Central memory CD4-positive, alpha-beta T cell (primary cell): ENCODE results near the gene FABP1.

Experiments
- DNase-seq: peaks from one replicate; pipeline ENCODE4 v3.0.0; 2022

Gene FABP1

DNA sequence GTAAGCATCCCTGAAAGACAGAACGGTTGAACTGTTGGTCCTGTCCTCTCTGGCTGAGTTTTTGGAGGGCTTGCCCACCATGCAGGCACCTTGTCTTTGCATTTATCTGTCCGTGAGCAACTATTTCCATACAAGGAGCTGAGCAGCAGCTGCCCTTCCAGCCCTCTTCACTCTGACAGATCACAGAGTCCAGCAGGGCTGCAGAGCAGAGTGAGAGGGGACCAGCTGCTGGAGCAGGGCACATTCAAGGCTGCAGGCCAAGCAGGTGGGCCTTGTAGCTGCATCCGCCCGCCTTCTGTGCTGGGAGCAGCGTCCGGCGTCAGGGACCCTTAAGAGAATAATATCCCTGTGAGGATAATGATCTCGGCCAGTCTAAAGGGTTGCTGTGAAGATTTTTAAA, 50.8 kb downstream of the FABP1 start:
- DNase-seq: no peak

DNA sequence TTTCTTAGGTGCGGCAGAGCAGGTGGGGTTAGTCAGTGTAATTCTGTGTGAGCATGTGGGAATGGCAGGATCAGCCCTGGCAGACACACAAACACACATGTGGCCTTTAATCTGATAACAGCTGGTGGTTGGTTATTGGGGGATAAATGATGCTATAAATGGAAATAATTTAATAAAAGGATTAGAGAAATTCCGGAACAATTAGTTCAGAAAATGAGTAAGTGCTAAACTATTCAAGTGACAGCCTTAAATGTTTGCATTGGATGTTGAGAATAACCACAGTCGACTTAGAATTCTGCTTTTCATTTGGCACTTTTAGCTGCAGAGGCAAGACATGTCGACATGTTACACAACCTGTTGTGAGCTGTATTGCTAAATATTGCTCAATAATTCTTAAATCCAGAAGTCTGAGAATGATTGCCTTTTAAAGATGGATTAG, 53.0 kb downstream of the FABP1 start:
- DNase-seq: no peak

DNA sequence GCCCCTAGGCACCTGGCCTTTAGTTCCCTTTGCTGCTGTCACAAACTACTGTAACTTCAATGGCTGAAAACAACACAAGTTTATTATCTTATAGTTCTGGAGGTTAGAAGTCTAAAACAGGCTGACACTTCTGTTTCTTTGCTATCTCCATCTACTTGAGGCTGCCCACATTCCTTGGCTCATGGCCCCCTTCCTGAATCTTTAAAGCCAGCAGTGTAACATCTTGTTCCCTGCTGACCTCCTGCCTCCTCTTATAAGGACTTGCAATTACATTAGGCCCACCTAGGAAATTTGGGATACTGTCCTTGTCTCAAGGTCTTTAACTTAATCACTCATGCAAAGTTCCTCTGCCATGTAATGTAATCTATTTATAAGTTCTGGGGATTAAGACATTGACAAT, 53.7 kb downstream of the FABP1 start:
- no peak for DNase-seq
